Activated T-helper 9 cell treated with anti-CD3 and anti-CD28 coated beads, Interleukin-2, amount 50 U/mL, for 16 hours (primary cell): Measurements from ENCODE around the gene TNK1.
A peak's percentile ranks its signal among the peaks of the same experiment; 100 is the strongest.
"Not testable (repeated sequence)": the region's sequence is repeated elsewhere in the genome, so short reads cannot be mapped to it uniquely, and the experiment has no call there.

Source experiments
- DNase-seq: peaks from one replicate; pipeline ENCODE4 v3.0.0-alpha.2; 2020; ENCODE audit warnings: low read depth

Gene TNK1

GRCh38 chr17:7355573-7355972, 25.3 kb upstream of the TNK1 start:
- DNase-seq, result no peak

- DNase-seq, result peak; percentile 76
Observed at GRCh38 chr17:7356072-7356549, 24.8 kb upstream of the TNK1 start.

- DNase-seq, result no peak
Observed at GRCh38 chr17:7356756-7357155, 24.1 kb upstream of the TNK1 start.

GRCh38 chr17:7357381-7357780, 23.5 kb upstream of the TNK1 start:
- DNase-seq, result no peak

GRCh38 chr17:7361906-7362305, 19.0 kb upstream of the TNK1 start:
- DNase-seq, result no peak

GRCh38 chr17:7363311-7363710, 17.6 kb upstream of the TNK1 start:
- DNase-seq, result no peak

GRCh38 chr17:7365963-7366362, 14.9 kb upstream of the TNK1 start:
- DNase-seq, result not testable (repeated sequence)

GRCh38 chr17:7367083-7367482, 13.8 kb upstream of the TNK1 start:
- no peak for DNase-seq

- DNase-seq, result no peak
Observed at GRCh38 chr17:7367918-7368598, 12.8 kb upstream of the TNK1 start.

GRCh38 chr17:7368599-7368994, 12.3 kb upstream of the TNK1 start:
- not testable (repeated sequence) for DNase-seq

GRCh38 chr17:7369825-7370224, 11.1 kb upstream of the TNK1 start:
- no peak for DNase-seq

GRCh38 chr17:7370853-7371252, 10.0 kb upstream of the TNK1 start:
- no peak for DNase-seq

GRCh38 chr17:7374353-7374752, 6.5 kb upstream of the TNK1 start:
- no peak for DNase-seq

GRCh38 chr17:7379134-7379533, 1.8 kb upstream of the TNK1 start:
- DNase-seq, result no peak

- no peak for DNase-seq
Observed at GRCh38 chr17:7380321-7380720, 568 bp upstream of the TNK1 start.

- DNase-seq, result no peak
Observed at GRCh38 chr17:7382901-7383300, 2.0 kb downstream of the TNK1 start.

- DNase-seq, result no peak
Observed at GRCh38 chr17:7383371-7383741, 2.5 kb downstream of the TNK1 start.

- DNase-seq, result peak; percentile 69
Observed at GRCh38 chr17:7383742-7384488, 3.0 kb downstream of the TNK1 start.

- no peak for DNase-seq
Observed at GRCh38 chr17:7384489-7385081, 3.7 kb downstream of the TNK1 start.

- no peak for DNase-seq
Observed at GRCh38 chr17:7388856-7389255, 8.0 kb downstream of the TNK1 start.

- no peak for DNase-seq
Observed at GRCh38 chr17:7389924-7390910, 9.3 kb downstream of the TNK1 start.

- DNase-seq, result no peak
Observed at GRCh38 chr17:7391307-7391706, 10.4 kb downstream of the TNK1 start.
